SW480 (cell line): ENCODE data around the gene ZNF664.

Experiments used
- DNase-seq: peaks from one replicate; pipeline ENCODE4 v3.0.0-alpha.2; 2016; ENCODE audit warnings: low spot score

The ZNF664 gene

GRCh38 chr12:124034297-124034696 lies 61.3 kb downstream of the ZNF664 start:
- no peak for DNase-seq

- no peak for DNase-seq
Measured at GRCh38 chr12:124035163-124035562, 62.1 kb downstream of the ZNF664 start.

- DNase-seq, result no peak
Measured at GRCh38 chr12:124036171-124036598, 63.2 kb downstream of the ZNF664 start.

GRCh38 chr12:124036657-124037109 lies 63.7 kb downstream of the ZNF664 start:
- peak; percentile 35 for DNase-seq

GRCh38 chr12:124037331-124037730 lies 64.3 kb downstream of the ZNF664 start:
- no peak for DNase-seq

- no peak for DNase-seq
Measured at GRCh38 chr12:124039276-124039675, 66.3 kb downstream of the ZNF664 start.

GRCh38 chr12:124040291-124040690 lies 67.3 kb downstream of the ZNF664 start:
- DNase-seq, result no peak

GRCh38 chr12:124040737-124041136 lies 67.7 kb downstream of the ZNF664 start:
- no peak for DNase-seq

GRCh38 chr12:124041907-124042306 lies 68.9 kb downstream of the ZNF664 start:
- DNase-seq, result no peak

GRCh38 chr12:124044021-124044420 lies 71.0 kb downstream of the ZNF664 start:
- DNase-seq, result no peak

GRCh38 chr12:124044809-124045321 lies 71.8 kb downstream of the ZNF664 start:
- DNase-seq, result no peak

- DNase-seq, result no peak
Measured at GRCh38 chr12:124045671-124046455, 72.8 kb downstream of the ZNF664 start.

GRCh38 chr12:124046456-124046740 lies 73.4 kb downstream of the ZNF664 start:
- no peak for DNase-seq

GRCh38 chr12:124047045-124047566 lies 74.1 kb downstream of the ZNF664 start:
- DNase-seq, result no peak

- no peak for DNase-seq
Measured at GRCh38 chr12:124049451-124050094, 76.6 kb downstream of the ZNF664 start.

- peak; percentile 25 for DNase-seq
Measured at GRCh38 chr12:124053851-124054250, 80.8 kb downstream of the ZNF664 start.

- no peak for DNase-seq
Measured at GRCh38 chr12:124055066-124055465, 82.1 kb downstream of the ZNF664 start.

GRCh38 chr12:124057691-124058090 lies 84.7 kb downstream of the ZNF664 start:
- DNase-seq, result no peak

GRCh38 chr12:124059752-124060151 lies 86.7 kb downstream of the ZNF664 start:
- no peak for DNase-seq
